Hepatocyte (in vitro differentiated cells): ENCODE results near the gene PLAAT5. TPM values are rescaled to one million over a fixed set of nuclear protein-coding genes. Genes with fewer than 3 reads are reported as not detected.

Experiments used
- DNase-seq: peaks from one replicate; pipeline ENCODE4 v3.0.0-alpha.2; 2016; ENCODE audit warnings: low spot score
- H2AFZ ChIP-seq: fragments of 200-600 bp; sonication (generic); 2 replicates; pipeline ENCODE4 v1.6.0; 2016; ENCODE audit warnings: antibody characterized with exemption, mild to moderate bottlenecking
- H3K27ac ChIP-seq: fragments of 200-600 bp; sonication (generic); 2 replicates; pipeline ENCODE4 v1.5.1; 2016; ENCODE audit warnings: mild to moderate bottlenecking
- H3K27me3 ChIP-seq: fragments of 200-600 bp; sonication (generic); 2 replicates; pipeline ENCODE4 v1.6.1; 2016
- H3K36me3 ChIP-seq: fragments of 200-600 bp; sonication (generic); replicated peaks from 2 replicates; pipeline ENCODE4 v1.5.1; 2016; ENCODE audit warnings: low read depth; ENCODE audit not compliant: insufficient read depth
- H3K4me1 ChIP-seq: fragments of 200-600 bp; sonication (generic); 2 replicates; pipeline ENCODE4 v1.5.1; 2016; ENCODE audit warnings: mild to moderate bottlenecking, moderate library complexity; ENCODE audit not compliant: insufficient read depth
- H3K4me2 ChIP-seq: fragments of 200-600 bp; sonication (generic); 2 replicates; pipeline ENCODE4 v1.6.0; 2016
- H3K4me3 ChIP-seq: fragments of 200-600 bp; sonication (generic); 2 replicates; pipeline ENCODE4 v1.5.1; 2016; ENCODE audit warnings: mild to moderate bottlenecking
- H3K79me2 ChIP-seq: fragments of 200-600 bp; sonication (generic); 2 replicates; pipeline ENCODE4 v1.6.0; 2017; ENCODE audit warnings: mild to moderate bottlenecking
- H3K9me2 ChIP-seq: fragments of 200-600 bp; sonication (generic); replicated peaks from 2 replicates; pipeline ENCODE4 v1.6.0; 2017; ENCODE audit warnings: mild to moderate bottlenecking; ENCODE audit not compliant: insufficient read depth
- H3K9me3 ChIP-seq: fragments of 200-600 bp; sonication (generic); 2 replicates; pipeline ENCODE4 v1.5.1; 2016; ENCODE audit warnings: low read depth, mild to moderate bottlenecking
- H4K20me1 ChIP-seq: fragments of 200-600 bp; sonication (generic); 2 replicates; pipeline ENCODE4 v1.6.0; 2016; ENCODE audit warnings: mild to moderate bottlenecking; ENCODE audit not compliant: insufficient read depth, poor library complexity, severe bottlenecking
- CTCF ChIP-seq: fragments of 200-600 bp; sonication (generic); IDR thresholded peaks from 2 replicates; pipeline ENCODE4 v1.5.1; 2016; ENCODE audit warnings: antibody characterized with exemption, mild to moderate bottlenecking; ENCODE audit not compliant: poor library complexity
- EZH2 ChIP-seq: fragments of 200-600 bp; sonication (generic); IDR thresholded peaks from 2 replicates; pipeline ENCODE4 v1.6.1; 2016; ENCODE audit warnings: antibody characterized with exemption, mild to moderate bottlenecking, borderline replicate concordance
- EZH2phosphoT487 ChIP-seq: fragments of 200-600 bp; sonication (generic); IDR thresholded peaks from one replicate; pipeline ENCODE4 v1.6.1; 2018; ENCODE audit warnings: antibody characterized with exemption, mild to moderate bottlenecking, low read depth, moderate library complexity; ENCODE audit not compliant: unreplicated experiment, severe bottlenecking
- WGBS: methylation state at CpG from one replicate; pipeline ENCODE4 v1.1.6; 2016; ENCODE audit warnings: low lambda C conversion rate; ENCODE audit errors: missing lambda C conversion rate; 5-methylcytosine and 5-hydroxymethylcytosine counted together
- polyA plus RNA-seq: library from polyadenylated mRNA; unstranded; fragments of >200 nt; fragmentation: Nextera tagmentation; extraction: Ambion mirVana; gene quantifications from 2 replicates; pipeline ENCODE4 v1.2.1, GENCODE V29; 2016
- total RNA-seq: library from RNA; depleted of rRNA; stranded (reverse); fragments of >200 nt; gene quantifications from 2 replicates; pipeline ENCODE4 v1.2.3, GENCODE V29; 2014

Gene PLAAT5
- total and polyA plus RNA-seq, 2 experiments from 2014 or later, result 0.95 to 1.6 TPM

GRCh38 chr11:63502252-63502820, 11.4 kb upstream of the PLAAT5 start:
- Histone ChIP-seq H3K9me2 (no peaks in the 10 kb centered on the region), H3K27me3 (no peaks in the 10 kb centered on the region), H3K4me2 (no peak overlapping the region), H3K4me3 (no peak overlapping the region), H3K36me3 (no peaks in the 10 kb centered on the region), H3K27ac (no peak overlapping the region), H3K9me3 (no peaks in the 10 kb centered on the region), H4K20me1 (no peaks in the 10 kb centered on the region), H2AFZ (no peak overlapping the region), H3K4me1 (peaks cover 5% of the 10 kb centered on the region), H3K79me2 (no peaks in the 10 kb centered on the region)
- DNase-seq, result no peak
- 51% methylated on average over 2 of the region's 2 CpGs for WGBS
- TF ChIP-seq EZH2phosphoT487, result no peak
- no peak for TF ChIP-seq CTCF
- TF ChIP-seq EZH2, result no peak

GRCh38 chr11:63501236-63501635, 10.3 kb upstream of the PLAAT5 start:
- Histone ChIP-seq H3K4me1 (peaks cover 5% of the 10 kb centered on the region), H3K9me2 (no peaks in the 10 kb centered on the region), H2AFZ (no peak overlapping the region), H3K9me3 (no peaks in the 10 kb centered on the region), H3K27ac (no peak overlapping the region), H4K20me1 (no peaks in the 10 kb centered on the region), H3K79me2 (no peaks in the 10 kb centered on the region), H3K4me3 (no peak overlapping the region), H3K36me3 (no peaks in the 10 kb centered on the region), H3K4me2 (no peak overlapping the region), H3K27me3 (no peaks in the 10 kb centered on the region)
- TF ChIP-seq CTCF, result no peak
- TF ChIP-seq EZH2phosphoT487, result no peak
- no peak for TF ChIP-seq EZH2
- no peak for DNase-seq
- WGBS, result 10% methylated on average over 1 of the region's 1 CpG

- 82% methylated on average over 4 of the region's 4 CpGs for WGBS
- Histone ChIP-seq H3K9me2 (no peaks in the 10 kb centered on the region), H3K27me3 (no peaks in the 10 kb centered on the region), H3K27ac (no peak overlapping the region), H3K79me2 (no peaks in the 10 kb centered on the region), H3K9me3 (no peaks in the 10 kb centered on the region), H3K36me3 (no peaks in the 10 kb centered on the region), H2AFZ (no peak overlapping the region), H4K20me1 (no peaks in the 10 kb centered on the region), H3K4me1 (no peaks in the 10 kb centered on the region), H3K4me2 (no peak overlapping the region), H3K4me3 (no peak overlapping the region)
- TF ChIP-seq EZH2, result no peak
- TF ChIP-seq EZH2phosphoT487, result no peak
- TF ChIP-seq CTCF, result no peak
- DNase-seq, result no peak
These were observed 8.9 kb upstream of the PLAAT5 start for GRCh38 chr11:63499874-63500273.
